Hindlimb muscle (tissue), 1 donor: ENCODE measurements around the gene GPR22. TPM values are rescaled to one million over a fixed set of nuclear protein-coding genes. Genes with fewer than 3 reads are reported as not detected.
A peak's percentile ranks its signal among the peaks of the same experiment; 100 is the strongest.

Source experiments
- DNase-seq: peaks from one replicate; pipeline ENCODE4 v3.0.0-alpha.2; 2013
- polyA plus RNA-seq: library from polyadenylated mRNA; unstranded; fragments of 120-200 nt; gene quantifications from one replicate; pipeline ENCODE4 v1.2.1, GENCODE V29; 2013; ENCODE audit not compliant: insufficient read length

The GPR22 gene, protein sequence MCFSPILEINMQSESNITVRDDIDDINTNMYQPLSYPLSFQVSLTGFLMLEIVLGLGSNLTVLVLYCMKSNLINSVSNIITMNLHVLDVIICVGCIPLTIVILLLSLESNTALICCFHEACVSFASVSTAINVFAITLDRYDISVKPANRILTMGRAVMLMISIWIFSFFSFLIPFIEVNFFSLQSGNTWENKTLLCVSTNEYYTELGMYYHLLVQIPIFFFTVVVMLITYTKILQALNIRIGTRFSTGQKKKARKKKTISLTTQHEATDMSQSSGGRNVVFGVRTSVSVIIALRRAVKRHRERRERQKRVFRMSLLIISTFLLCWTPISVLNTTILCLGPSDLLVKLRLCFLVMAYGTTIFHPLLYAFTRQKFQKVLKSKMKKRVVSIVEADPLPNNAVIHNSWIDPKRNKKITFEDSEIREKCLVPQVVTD
- polyA plus RNA-seq: not detected

DNA sequence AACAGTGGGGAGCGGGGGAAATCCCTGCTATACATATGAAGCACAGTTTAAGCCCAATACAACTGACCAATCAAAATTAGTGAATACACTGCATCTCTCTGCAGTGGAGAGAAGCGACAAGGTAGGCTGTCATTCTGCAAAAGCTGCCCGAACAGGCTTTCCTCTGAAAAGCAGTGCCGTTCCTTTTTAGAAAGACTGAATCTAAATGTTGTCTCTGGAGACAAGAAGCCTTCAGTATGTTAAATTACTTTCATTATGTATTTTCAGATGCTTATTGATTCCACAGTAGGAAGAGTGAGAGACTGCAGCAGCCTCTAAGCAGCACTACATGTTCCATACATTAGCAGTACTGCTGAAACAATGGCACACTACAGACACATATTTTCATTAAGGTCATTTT lies at the start of gene GPR22:
GPR22 (plus strand) TSS at position 129 of the 400 bp plus-strand sequence. CDS start 4,004 bp downstream, outside the sequence.
- DNase-seq: no peak

DNA sequence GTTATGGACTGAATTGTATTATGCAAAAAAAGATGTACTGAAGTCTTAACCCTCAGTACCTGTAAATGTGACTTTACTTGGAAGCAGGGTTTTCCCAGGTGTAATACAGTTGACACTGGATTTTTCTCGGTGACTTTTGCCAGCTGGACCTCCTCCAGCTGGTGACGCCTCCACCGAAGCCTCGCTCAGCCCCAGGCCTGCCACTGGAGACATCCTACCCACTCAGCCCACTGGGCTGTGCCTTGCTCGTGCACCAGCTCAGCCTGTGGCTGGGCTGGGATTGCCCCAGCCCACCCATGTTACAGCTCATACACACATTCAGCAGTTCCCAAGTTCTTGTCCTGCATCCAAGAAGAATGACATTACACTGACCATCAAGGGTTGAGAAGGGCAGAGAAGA lies 42.4 kb upstream of the GPR22 start:
- DNase-seq: no peak

DNA sequence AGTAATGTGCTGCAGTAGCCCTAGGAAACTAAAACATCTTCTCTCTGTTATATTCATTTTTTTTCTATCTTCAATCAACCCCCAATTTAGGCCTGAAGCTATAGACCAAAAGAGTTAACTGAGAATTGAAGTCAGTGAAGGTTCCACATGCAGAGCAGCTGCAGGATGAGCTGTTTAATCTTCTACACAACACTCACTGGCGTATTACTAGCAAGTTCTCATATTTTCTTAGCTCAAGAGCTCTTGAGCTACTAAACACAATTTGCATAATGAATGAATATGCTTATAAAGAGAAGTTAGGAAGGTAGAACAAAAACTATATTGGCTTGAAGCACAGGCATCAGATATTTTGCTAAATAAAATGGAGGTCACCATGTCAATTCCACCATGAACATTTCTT lies 41.2 kb upstream of the GPR22 start:
- no peak for DNase-seq

DNA sequence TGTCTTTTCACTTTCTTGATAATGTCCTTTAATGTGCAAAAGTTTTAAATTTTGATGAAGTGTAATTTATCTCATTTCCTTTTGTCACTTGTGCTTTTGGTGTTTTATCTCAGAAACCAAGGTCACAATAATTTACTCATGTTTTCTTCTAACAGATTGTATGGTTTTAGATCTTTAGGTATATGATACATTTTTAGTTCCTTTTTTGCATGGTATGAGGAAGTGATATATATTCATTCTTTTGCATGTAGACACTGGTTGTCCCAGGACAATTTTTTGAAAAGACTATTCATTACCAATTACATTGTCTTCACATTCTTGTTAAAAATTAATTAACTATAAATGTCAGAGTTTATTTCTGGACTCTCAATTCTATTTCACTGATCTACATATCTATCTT lies 39.8 kb upstream of the GPR22 start:
- no peak for DNase-seq

DNA sequence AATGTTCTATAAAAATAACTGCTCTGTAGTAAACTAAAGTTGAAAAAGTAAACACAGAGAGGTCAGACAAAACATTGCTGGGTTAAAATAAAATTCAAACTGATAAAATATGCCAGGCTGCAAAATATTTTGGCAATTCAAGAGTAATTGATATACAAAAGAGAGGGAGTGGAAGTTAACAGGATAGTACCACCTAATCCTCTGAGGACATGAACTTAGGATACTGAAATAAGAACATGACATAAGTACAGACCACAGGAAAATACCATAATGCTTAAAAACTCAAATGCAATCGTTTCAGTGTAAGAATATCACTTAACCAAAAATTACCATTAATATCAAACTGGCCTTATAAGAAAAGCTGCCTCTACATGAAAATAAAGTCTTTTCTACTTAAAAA lies 37.6 kb upstream of the GPR22 start:
- DNase-seq: no peak

DNA sequence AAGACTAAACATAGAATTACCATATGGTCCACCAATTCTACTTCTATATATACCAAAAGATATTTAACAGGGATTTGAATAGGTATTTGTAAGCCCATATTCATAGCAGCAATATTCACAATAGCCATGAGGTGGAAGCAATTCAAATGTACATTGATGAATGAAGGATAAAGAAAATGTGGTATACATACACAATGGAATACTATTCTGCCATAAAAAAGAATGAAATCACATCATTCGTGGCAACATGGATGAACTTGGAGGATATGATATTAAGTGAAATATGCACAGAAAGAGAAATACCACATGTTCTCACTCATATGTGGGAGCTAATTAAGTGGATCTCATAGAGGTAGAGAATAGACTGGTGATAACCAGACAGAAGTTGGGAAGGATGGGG lies 34.1 kb upstream of the GPR22 start:
- no peak for DNase-seq

DNA sequence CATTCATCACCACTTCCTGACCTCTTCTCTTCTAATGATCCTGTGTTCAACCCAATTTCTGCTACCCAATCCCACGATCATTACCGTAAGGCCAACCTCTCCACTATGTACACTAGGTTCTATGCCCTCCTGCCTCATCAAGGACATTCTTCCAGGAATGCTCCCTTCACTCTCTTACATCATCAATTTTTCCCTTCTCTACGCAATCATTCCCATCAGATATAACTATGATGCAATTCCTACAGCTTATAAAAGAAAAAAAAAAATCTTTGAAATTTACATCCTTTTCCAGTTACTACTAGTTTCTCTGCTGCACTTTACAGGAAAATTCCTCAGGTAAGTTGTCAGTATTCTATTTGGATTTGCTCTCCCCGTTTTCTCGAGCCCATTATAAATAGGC lies 30.8 kb upstream of the GPR22 start:
- DNase-seq: no peak

DNA sequence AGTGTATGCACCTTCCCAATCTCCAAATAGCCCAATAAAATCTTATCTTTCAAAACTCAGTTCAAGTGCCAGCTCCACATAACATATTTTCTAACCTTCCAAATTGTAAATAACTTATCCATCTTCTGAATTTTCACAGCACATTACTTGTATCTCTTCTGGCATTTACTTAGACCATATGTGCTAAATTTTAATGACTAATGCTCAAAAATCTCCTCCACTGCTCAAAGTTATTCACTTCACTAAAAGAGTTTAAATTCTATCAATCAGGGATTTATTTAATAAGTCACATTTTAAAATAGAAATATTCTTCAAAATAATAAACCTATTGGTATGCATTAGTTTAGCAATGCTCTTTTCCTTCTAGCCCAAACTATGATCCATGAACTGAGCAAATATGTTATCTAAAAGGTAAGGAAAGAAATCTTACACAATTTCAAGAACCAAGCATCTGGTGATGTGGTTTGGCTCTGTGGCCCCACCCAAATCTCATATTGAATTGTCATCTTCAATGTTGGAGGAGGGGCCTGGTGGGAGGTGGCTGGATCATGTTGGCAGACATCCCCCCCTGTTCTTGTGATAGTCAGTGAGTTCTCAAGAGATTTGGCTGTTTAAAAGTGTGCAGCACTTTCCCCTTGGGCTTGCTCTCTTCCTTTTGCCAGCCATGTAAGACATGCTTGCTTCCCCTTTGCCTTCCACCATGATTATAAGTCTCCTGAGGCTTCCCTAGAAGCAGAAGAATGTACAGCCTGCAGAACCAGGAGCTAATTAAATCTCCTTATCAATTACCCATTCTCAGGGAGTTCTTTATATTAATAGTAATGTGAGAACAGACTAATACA lies 28.1 kb upstream of the GPR22 start:
- DNase-seq: no peak

DNA sequence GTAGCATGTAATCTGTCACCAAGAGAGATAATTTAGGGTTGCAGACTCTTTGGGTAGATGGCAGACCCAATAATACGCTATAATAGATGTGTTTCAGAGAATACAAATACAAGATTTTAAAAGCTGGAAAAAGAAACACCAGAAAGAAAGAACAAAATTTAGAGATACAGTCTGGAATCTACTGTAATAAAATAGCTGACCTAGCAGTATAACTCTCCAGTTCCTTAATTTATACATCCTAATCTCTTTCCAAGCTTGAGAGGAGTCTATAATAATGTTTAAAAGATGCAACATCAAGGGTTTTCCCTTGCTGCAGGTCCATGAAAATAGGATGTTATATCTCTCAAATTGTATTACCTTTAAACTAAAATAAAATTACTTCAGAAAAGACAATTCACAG lies 27.2 kb upstream of the GPR22 start:
- DNase-seq: no peak

DNA sequence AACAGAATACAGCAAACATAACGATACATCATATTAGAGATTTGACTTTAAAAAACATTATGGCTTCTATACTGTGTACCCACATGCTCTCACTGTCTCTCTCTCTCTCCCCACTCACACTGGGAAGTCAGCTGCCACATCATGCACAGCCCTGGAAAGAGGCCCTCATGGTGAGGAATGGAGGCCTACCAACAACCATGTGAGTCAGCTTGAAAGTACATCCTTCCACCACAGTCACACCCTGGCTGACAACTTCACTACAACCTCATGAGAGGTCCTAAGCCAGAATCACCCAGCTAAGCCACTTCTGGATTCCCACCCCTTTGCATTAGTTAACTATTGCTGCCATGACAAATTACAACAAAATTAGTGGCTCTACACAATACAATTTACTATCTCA lies 23.3 kb upstream of the GPR22 start:
- DNase-seq: no peak

DNA sequence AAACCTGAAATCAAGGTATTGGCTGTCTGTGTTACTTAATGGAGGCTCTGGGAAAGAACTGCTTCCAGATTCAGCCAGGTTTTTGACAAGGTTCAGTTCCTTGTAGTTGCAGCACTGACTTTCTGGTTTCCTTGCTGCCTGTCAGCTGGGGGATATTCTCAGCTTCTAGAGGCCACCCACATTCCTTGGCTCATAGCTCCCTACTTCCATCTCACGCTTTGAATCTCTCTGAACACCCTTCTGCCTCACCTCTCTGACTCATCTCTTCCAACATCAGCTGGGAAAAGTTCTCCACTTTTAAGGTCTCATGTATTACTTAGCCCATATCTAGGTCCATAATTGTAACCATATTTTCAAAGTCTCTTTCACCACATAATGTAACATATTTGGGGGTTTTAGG lies 22.9 kb upstream of the GPR22 start:
- DNase-seq: no peak

DNA sequence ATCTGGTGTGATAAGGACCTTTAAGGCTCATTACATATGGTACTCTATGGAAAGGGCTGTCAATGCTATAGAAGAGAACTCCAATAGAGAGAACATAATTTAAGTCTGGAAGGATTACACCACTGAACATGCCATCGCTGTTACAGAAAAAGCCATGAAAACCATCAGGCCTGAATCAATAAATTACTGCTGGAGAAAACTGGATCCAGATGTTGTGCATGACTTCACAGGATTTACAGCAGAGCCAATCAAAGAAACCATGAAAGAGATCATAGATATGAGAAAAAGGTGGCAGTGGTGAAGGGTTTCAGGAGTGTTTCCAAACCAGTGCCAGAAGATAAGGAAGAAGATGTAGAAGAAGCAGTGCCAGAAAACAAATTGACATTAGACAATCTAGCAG lies 18.9 kb upstream of the GPR22 start:
- DNase-seq: no peak

DNA sequence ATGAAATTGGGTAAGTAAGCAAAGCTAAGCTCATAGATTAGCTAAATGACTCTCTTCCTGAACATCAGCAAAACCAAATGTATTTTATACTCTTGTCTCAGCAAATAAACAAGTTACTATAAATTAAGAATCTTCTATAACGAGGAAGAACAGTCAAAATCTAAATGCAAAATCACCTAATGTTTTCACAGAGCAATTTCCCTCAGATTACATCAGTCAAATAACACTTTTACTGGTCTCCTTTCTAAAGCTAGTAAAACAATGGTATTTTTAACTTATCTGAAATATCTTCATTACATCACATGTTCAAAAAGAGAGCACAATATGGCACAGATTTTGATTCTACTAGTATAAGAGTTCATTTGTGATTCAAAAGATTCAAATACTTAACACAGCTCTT lies 16.5 kb upstream of the GPR22 start:
- DNase-seq: no peak

DNA sequence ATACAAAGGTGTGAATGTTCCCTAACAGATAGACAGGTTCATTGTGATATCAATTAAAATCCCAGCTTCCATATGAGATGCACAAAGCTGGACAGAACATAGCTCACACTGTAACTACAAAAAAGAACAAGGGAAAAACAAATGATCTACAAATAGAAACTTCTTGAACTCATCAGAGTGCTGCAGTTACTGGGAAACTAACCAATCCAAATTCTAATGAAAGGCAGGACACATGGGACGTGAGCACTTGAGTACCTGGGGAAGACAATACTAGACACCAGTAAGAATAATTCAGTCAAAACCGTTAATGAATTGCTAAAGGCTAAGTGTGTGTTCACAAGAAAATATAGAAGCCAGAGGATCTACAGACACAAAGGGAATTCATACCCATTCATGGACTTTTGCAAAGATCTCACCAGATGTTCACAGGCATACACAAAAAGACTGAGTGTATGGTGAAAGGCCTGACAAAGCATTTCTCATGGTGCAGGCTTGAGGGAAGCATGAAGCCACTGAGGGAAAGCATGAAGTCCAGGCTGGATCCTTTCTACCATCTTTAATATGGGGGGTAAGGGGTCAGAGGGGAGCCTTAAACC lies 7.8 kb upstream of the GPR22 start:
- DNase-seq: no peak

DNA sequence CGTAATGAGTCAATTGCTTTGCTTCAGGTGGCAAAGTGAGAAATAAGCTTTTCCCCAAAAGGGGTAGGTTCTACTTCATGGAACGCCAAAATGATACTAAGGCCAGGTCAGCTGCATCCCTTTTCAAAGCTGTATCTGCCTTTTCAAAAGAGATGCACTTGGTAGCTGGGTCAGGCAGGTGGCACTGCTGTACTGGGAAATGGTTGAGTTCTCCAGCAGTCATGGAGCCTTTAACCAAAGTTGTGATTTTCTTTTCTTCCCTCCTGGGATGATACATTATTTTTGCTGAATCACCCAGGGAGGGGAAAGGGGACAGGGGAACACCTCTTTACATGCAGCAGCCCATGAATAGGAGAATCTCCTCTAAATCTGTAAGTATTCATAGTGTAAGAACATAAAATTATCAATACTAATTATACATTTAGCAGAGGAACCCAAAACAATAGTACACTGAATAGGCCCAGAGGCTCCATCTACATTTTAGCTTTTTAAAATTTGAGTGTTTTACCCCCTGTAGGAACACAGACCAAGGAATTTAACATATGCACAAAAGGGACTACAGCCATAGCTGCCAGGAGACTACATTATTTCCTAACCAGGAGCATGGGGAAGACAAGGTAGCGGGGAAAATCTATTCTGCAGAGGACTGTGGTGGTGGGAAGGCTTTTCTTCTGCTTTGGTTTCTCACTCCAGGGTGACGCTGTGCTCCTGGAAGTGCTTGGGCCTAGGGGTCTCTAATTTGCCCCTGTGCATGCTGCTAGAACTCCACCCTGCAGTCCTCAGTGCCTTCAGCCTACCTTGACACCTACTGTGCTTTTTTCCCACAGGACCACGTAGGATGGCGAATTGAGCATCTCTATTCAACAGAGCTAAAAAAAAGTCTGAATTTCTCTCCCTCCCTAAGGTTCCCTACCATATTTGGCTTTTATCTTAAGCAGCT lies 6.4 kb upstream of the GPR22 start:
- peak; percentile 38 for DNase-seq

DNA sequence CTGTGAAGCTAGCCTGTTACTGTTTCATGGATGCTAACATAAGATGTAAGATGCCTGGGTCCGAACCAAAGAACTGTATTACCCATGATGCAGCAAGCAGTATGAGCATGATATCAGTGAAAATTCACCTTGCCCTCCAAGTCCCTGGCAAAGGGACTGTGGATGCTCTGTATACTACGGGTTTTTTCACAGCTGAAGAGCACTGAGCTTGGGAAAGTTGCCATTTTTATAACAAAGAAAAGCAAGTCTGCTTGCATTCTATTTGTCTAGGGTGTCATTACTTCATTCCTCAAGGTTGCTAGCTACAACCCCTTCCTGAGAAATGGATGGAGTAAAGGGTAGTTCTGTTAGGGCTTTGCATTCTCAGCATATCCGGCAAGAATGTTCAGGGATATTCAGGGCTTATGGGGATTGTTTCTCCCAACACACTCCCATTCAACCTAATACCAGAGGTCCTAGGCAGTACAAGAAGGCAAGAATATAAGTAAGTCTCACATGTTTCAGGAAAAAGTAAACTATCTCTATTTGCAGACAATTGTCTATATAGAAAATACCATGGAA lies 5.1 kb upstream of the GPR22 start:
- no peak for DNase-seq

DNA sequence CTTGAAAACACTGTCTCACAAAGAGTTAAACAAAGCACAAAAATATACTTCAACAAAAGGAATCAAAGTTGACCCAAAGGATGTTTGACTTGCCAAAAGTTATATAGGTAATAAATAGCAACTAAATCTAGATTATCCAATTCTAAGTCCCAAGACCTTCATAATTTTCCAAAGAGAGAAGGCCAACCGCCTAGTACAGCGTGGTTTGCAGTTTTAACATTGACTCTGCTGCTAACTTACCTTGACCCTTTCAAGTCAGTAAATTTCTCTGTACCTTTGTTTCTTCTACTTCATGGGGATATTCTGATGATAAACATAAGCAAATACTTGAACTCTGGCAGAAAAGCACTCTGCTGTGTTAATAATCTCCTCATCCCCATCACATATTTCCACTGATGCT lies 1.9 kb upstream of the GPR22 start:
- no peak for DNase-seq

DNA sequence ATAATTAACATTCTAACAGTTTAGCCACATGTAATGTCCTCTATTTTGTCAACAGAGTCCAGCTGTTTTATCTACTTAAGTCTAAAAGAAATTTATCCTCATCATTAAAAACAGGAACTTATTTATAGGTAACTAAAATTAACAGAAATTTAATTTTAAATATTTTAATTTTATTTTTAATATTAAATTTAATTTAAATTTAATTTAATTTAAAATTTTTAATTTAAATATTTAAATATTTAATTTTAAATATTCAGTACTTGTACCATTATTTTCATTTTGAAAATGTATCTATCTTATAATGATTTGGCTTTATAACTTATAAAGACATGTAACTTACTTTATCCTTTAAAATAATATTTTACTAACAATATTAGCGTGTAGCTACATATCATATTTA lies 1.0 kb upstream of the GPR22 start:
- DNase-seq: no peak

DNA sequence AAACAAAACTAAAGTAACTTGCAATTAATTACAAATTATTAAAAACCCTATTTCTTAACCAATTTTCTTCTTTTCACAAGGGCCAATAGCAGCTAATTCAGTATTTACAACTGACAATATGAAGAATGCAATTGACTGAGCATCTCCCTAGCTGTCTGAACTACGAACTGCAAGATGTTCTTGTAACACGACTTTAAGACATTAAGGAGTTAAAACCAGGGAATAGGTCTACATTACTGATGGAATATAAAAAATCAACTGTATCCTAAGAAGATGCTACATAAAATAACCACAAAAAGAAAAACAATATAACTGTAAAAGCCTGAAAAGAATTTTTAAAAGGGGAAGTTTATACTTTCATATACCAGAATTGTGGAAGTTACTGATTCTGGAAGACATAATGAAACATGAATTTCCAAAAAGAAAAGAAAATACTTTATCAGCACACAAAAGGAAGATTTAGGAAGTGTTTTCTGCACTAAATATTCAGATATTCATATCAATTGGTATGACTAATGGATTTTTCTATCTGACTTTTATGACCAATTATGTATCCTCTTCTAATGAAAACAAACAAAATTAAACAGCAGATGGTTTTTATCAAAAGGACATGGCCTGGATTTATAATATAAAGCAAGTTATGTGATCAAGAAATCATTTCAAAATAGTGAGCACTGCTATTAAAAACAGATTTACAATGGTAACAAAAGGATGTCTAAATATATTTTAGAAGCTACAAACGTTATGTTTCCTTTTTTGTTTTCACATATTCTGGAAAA lies 1.6 kb downstream of the GPR22 start:
- no peak for DNase-seq

DNA sequence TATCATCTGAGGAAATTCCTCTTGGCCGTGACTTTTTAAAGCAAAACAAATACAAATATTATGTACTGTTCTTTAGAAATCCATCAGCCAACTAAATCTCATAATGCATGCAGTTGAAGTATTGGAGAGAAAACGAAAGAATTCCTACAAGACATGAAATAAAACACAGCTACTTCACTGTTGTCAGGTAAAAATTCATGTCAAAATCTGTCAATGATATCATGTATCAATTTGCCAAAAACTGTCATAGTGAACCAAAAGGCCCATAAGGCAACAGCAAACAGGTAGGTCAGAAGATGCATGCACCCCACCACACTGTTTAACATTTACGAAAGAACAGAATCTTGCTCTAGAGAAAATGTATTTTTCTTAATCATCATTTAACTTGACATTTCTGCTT lies 2.3 kb downstream of the GPR22 start:
- no peak for DNase-seq

DNA sequence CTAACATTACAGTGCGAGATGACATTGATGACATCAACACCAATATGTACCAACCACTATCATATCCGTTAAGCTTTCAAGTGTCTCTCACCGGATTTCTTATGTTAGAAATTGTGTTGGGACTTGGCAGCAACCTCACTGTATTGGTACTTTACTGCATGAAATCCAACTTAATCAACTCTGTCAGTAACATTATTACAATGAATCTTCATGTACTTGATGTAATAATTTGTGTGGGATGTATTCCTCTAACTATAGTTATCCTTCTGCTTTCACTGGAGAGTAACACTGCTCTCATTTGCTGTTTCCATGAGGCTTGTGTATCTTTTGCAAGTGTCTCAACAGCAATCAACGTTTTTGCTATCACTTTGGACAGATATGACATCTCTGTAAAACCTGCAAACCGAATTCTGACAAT lies 4.3 kb downstream of the GPR22 start:
- no peak for DNase-seq
